Activated CD4-positive, alpha-beta T cell treated with anti-CD3 and anti-CD28 coated beads, Interleukin-2, amount 10 ng/mL, durations not matched to agents 24 days and 14 days (primary cell): ENCODE results near the gene RBMXL3. TPM values are rescaled to one million over a fixed set of nuclear protein-coding genes. Genes with fewer than 3 reads are reported as not detected.

ENCODE experiments used
- DNase-seq: peaks from one replicate; pipeline ENCODE4 v3.0.0; 2022
- H3K27ac Mint-ChIP-seq: one replicate; pipeline ENCODE4 v1.8.0; 2022; ENCODE audit warnings: mild to moderate bottlenecking, mixed read lengths
- H3K27me3 Mint-ChIP-seq: one replicate; pipeline ENCODE4 v1.8.0; 2022; ENCODE audit warnings: mixed read lengths
- H3K36me3 Mint-ChIP-seq: one replicate; pipeline ENCODE4 v1.8.0; 2022; ENCODE audit warnings: low read depth, mild to moderate bottlenecking, mixed read lengths
- H3K4me1 Mint-ChIP-seq: one replicate; pipeline ENCODE4 v1.8.0; 2021; ENCODE audit warnings: mixed read lengths
- H3K4me3 Mint-ChIP-seq: one replicate; pipeline ENCODE4 v1.8.0; 2022; ENCODE audit warnings: mild to moderate bottlenecking, moderate library complexity, mixed read lengths
- H3K9me3 Mint-ChIP-seq: one replicate; pipeline ENCODE4 v1.8.0; 2021; ENCODE audit warnings: mixed read lengths
- intact Hi-C: fragments of 100-400 bp; cut with micrococcal nuclease; formaldehyde crosslinking; loops from one replicate; pipeline ENCODE4 v1.15.1; 2023
- total RNA-seq: library from RNA; stranded (reverse); gene quantifications from 2 replicates; pipeline ENCODE4 v1.2.3, GENCODE V29; 2022

Gene RBMXL3
- total RNA-seq = not detected in 2 replicates

- H3K27ac Mint-ChIP-seq = no peak within 1 kb of the TSS
- intact Hi-C loops = no loop called here
- no peaks in the 10 kb centered on the region for H3K4me1 Mint-ChIP-seq
- H3K9me3 Mint-ChIP-seq = peaks cover 6% of the 10 kb centered on the region
- no peak for DNase-seq
- no peaks in the 10 kb centered on the region for H3K27me3 Mint-ChIP-seq
- no peak within 1 kb of the TSS for H3K4me3 Mint-ChIP-seq
- H3K36me3 Mint-ChIP-seq = no peaks in the 10 kb centered on the region
Measured at GRCh38 chrX:115189110-115189509, at the start of gene RBMXL3. TSS of gene RBMXL3 (plus strand) at chrX:115189410. CDS start at chrX:115189442, 32 bp downstream.

GRCh38 chrX:115142057-115142456 is 47.2 kb upstream of the RBMXL3 start:
- H3K9me3 Mint-ChIP-seq = no peaks in the 10 kb centered on the region
- no peak overlapping the region for H3K4me3 Mint-ChIP-seq
- H3K4me1 Mint-ChIP-seq = no peaks in the 10 kb centered on the region
- H3K36me3 Mint-ChIP-seq = no peaks in the 10 kb centered on the region
- no peak for DNase-seq
- H3K27ac Mint-ChIP-seq = no peak overlapping the region
- no peaks in the 10 kb centered on the region for H3K27me3 Mint-ChIP-seq
- intact Hi-C loops = no loop called here

- intact Hi-C loops = no loop called here
- DNase-seq = no peak
- no peaks in the 10 kb centered on the region for H3K36me3 Mint-ChIP-seq
- no peaks in the 10 kb centered on the region for H3K9me3 Mint-ChIP-seq
- no peak overlapping the region for H3K4me3 Mint-ChIP-seq
- no peaks in the 10 kb centered on the region for H3K27me3 Mint-ChIP-seq
- no peak overlapping the region for H3K27ac Mint-ChIP-seq
- H3K4me1 Mint-ChIP-seq = no peaks in the 10 kb centered on the region
Measured at GRCh38 chrX:115147220-115147619, 42.0 kb upstream of the RBMXL3 start.

DNA sequence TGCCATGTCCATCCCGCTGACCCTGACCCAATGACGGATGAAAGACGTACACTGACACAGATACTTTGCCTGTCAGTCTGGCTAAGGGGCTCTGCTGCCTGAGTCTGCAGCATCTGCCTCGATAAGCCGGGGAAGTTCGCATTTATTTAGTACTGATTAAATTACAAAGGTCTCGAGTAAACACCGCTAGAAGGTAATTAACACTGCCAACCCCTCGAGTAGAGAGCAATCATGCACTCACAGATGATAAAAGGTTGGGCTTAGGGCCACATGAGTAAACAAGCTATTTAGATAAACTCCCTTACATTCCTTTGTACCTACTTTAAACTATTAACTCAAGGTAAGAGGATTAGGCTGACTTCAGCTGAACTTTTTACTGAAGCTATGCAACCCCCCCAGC is 16.0 kb upstream of the RBMXL3 start:
- intact Hi-C loops = no loop called here
- H3K9me3 Mint-ChIP-seq = no peaks in the 10 kb centered on the region
- no peaks in the 10 kb centered on the region for H3K27me3 Mint-ChIP-seq
- no peaks in the 10 kb centered on the region for H3K36me3 Mint-ChIP-seq
- no peak overlapping the region for H3K4me3 Mint-ChIP-seq
- no peak overlapping the region for H3K27ac Mint-ChIP-seq
- no peaks in the 10 kb centered on the region for H3K4me1 Mint-ChIP-seq
- DNase-seq = no peak

GRCh38 chrX:115174548-115174947 is 14.7 kb upstream of the RBMXL3 start:
- H3K27me3 Mint-ChIP-seq = no peaks in the 10 kb centered on the region

DNA sequence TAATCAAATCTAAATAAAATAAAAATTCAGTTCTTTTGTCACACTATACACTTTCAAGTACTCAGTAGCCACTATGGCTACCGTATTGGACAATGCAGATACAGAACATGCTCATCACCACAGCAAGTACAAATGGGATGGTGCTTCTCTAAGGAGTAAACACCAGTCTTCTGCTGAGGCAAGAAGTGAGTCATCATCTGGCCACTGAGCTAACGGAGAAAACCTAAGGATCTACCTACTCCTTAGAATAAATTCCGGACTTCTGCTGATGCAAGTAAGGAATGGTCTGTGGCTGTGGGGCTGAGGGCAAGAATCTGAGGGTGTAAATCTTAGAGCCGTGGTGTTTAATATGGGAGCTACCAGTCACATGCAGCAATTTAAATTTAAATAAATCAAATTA is 11.3 kb upstream of the RBMXL3 start:
- Mint-ChIP-seq H3K4me1 (no peaks in the 10 kb centered on the region), H3K27ac (no peak overlapping the region), H3K27me3 (no peaks in the 10 kb centered on the region), H3K4me3 (no peak overlapping the region), H3K36me3 (no peaks in the 10 kb centered on the region), H3K9me3 (no peaks in the 10 kb centered on the region)
- no peak for DNase-seq
- intact Hi-C loops = no loop called here

More at GRCh38 chrX:115174548-115174947, 14.7 kb upstream of the RBMXL3 start:
- Mint-ChIP-seq H3K4me3 (no peak overlapping the region), H3K4me1 (no peaks in the 10 kb centered on the region), H3K9me3 (no peaks in the 10 kb centered on the region), H3K27ac (no peak overlapping the region), H3K36me3 (no peaks in the 10 kb centered on the region)
- intact Hi-C loops = no loop called here
- no peak for DNase-seq

GRCh38 chrX:115178473-115178872 is 10.7 kb upstream of the RBMXL3 start:
- Mint-ChIP-seq H3K27ac (no peak overlapping the region), H3K9me3 (no peaks in the 10 kb centered on the region), H3K36me3 (no peaks in the 10 kb centered on the region), H3K27me3 (no peaks in the 10 kb centered on the region), H3K4me1 (no peaks in the 10 kb centered on the region), H3K4me3 (no peak overlapping the region)
- DNase-seq = no peak
- intact Hi-C loops = no loop called here

DNA sequence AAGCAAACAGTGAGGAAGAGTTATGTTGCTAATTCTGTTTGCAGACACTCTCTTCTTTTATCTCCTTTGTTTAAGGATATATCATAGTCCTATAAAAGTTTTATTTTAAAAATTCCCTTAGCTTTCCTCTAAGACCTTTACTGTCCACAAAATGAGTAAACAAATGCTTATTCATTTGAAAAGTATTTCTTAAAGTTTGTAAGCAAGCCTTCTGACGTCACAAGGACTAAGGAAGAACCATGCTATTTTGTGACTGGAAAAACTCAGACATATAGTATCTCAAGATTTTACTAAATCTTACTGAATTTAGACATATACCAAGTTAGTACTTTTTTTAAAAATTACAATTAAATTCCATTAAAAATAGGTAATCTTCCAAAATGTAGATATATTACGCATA is 5.2 kb upstream of the RBMXL3 start:
- H3K27ac Mint-ChIP-seq = no peak overlapping the region

GRCh38 chrX:115189646-115190635 is 731 bp downstream of the RBMXL3 start:
- intact Hi-C loops = no loop called here
- Mint-ChIP-seq H3K27me3 (no peaks in the 10 kb centered on the region), H3K27ac (no peak overlapping the region), H3K4me1 (no peaks in the 10 kb centered on the region), H3K4me3 (no peak overlapping the region), H3K36me3 (no peaks in the 10 kb centered on the region), H3K9me3 (peaks cover 6% of the 10 kb centered on the region)
- DNase-seq = no peak

More for the DNA sequence above, 5.2 kb upstream of the RBMXL3 start:
- Mint-ChIP-seq H3K27me3 (no peaks in the 10 kb centered on the region), H3K4me1 (no peaks in the 10 kb centered on the region), H3K36me3 (no peaks in the 10 kb centered on the region), H3K9me3 (peaks cover 3% of the 10 kb centered on the region), H3K4me3 (no peak overlapping the region)
- intact Hi-C loops = no loop called here
- no peak for DNase-seq

DNA sequence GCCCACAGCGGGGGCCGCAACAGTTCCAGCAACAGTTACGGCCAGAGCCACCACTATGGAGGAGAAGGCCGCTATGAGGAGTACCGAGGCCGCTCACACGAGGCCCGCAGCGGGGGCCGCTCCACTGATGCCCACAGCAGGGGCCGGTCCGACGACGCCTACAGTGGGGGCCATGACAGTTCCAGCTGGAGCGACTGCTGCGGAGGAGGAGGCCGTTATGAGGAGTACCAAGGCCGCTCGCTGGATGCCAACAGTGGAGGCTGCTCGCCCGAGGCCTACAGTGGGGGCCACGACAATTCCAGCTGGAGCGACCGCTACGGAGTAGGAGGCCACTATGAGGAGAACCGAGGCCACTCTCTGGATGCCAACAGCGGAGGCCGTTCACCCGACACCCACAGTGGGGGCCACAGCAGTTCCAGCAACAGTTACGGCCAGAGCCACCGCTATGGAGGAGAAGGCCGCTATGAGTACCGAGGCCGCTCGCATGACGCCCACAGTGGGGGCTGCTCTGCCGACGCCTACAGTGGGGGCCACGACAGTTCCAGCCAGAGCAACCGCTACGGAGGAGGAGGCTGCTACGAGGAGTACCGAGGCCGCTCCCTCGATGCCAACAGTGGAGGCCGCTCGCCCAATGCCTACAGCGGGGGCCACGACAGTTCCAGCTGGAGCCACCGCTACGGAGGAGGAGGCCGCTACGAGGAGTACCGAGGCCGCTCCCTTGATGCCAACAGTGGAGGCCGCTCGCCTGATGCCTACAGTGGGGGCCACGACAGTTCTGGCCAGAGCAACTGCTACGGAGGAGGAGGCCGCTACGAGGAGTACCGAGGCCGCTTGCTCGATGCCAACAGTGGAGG is 1.7 kb downstream of the RBMXL3 start:
- Mint-ChIP-seq H3K27me3 (no peaks in the 10 kb centered on the region), H3K9me3 (peaks cover 6% of the 10 kb centered on the region), H3K4me3 (no peak overlapping the region), H3K27ac (no peak overlapping the region), H3K36me3 (no peaks in the 10 kb centered on the region), H3K4me1 (no peaks in the 10 kb centered on the region)
- no peak for DNase-seq
- intact Hi-C loops = no loop called here

DNA sequence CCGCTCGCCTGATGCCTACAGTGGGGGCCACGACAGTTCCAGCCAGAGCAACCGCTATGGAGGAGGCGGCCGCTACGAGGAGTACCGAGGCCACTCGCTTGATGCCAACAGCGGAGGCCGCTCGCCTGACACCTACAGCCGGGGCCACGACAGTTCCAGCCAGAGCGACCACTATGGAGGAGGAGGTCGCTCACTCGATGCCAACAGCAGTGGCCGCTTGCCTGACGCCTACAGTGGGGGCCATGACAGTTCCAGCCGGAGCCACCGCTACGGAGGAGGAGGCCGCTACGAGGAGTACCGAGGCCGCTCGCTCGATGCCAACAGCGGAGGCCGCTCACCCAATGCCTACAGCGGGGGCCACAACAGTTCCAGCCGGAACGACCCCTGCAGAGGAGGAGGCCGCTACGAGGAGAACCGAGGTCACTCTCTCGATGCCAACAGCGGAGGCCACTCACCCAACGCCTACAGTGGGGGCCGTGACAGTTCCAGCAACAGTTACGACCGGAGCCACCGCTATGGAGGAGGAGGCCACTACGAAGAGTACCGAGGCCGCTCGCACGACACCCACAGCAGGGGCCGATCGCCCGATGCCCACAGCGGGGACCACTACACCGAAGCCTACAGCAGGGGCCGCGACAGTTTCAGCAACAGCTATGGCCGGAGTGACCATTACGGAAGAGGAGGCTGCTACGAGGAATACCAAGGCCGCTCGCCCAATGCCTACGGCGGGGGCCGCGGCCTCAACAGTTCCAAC is 2.5 kb downstream of the RBMXL3 start:
- intact Hi-C loops = no loop called here
- no peak overlapping the region for H3K4me3 Mint-ChIP-seq
- DNase-seq = no peak
- H3K36me3 Mint-ChIP-seq = no peaks in the 10 kb centered on the region
- no peaks in the 10 kb centered on the region for H3K27me3 Mint-ChIP-seq
- H3K4me1 Mint-ChIP-seq = no peaks in the 10 kb centered on the region
- H3K27ac Mint-ChIP-seq = no peak overlapping the region
- H3K9me3 Mint-ChIP-seq = peaks cover 6% of the 10 kb centered on the region

GRCh38 chrX:115192244-115192700 is 3.1 kb downstream of the RBMXL3 start:
- Mint-ChIP-seq H3K36me3 (no peaks in the 10 kb centered on the region), H3K27me3 (no peaks in the 10 kb centered on the region), H3K4me1 (no peaks in the 10 kb centered on the region), H3K9me3 (peaks cover 6% of the 10 kb centered on the region), H3K27ac (no peak overlapping the region), H3K4me3 (no peak overlapping the region)
- DNase-seq = no peak
- intact Hi-C loops = no loop called here

GRCh38 chrX:115204040-115204439 is 14.8 kb downstream of the RBMXL3 start:
- intact Hi-C loops = no loop called here
- H3K4me3 Mint-ChIP-seq = no peak overlapping the region
- H3K27me3 Mint-ChIP-seq = no peaks in the 10 kb centered on the region
- H3K9me3 Mint-ChIP-seq = no peaks in the 10 kb centered on the region
- H3K27ac Mint-ChIP-seq = no peak overlapping the region
- no peak for DNase-seq
- H3K4me1 Mint-ChIP-seq = no peaks in the 10 kb centered on the region
- H3K36me3 Mint-ChIP-seq = no peaks in the 10 kb centered on the region
